GM13977 (cell line): ENCODE results near the gene NOC2L.
A peak's percentile ranks its signal among the peaks of the same experiment; 100 is the strongest.

Experiments used
- DNase-seq: peaks from one replicate; pipeline ENCODE4 v3.0.0; 2012; ENCODE audit warnings: low spot score
- CTCF ChIP-seq: IDR thresholded peaks from 2 replicates; pipeline ENCODE4 v1.5.1; 2012; ENCODE audit warnings: mild to moderate bottlenecking, control low read depth; ENCODE audit not compliant: insufficient read depth; ENCODE audit errors: extremely low read depth, missing control alignments
- in situ Hi-C: fragments of 300-500 bp; cut with MboI; formaldehyde crosslinking; loops from one replicate; pipeline ENCODE4 v1.12.0; 2022; ENCODE audit warnings: low sequenced_read_pairs, low pct_unique_long_range_greater_than_20kb, mixed read lengths, inconsistent platforms; ENCODE audit not compliant: unreplicated experiment

Gene NOC2L

GRCh38 chr1:970242-970972 lies 11.4 kb upstream of the NOC2L start:
- no peak for DNase-seq
- in situ Hi-C loops: loop anchor here (10.0 kb wide), 1 partner anchor 76 kb away; no protein-coding TSS in a partner anchor
- no peak for TF ChIP-seq CTCF

GRCh38 chr1:969260-969855 lies 10.3 kb upstream of the NOC2L start:
- TF ChIP-seq CTCF: no peak
- in situ Hi-C loops: no loop called here
- DNase-seq: no peak

GRCh38 chr1:967466-968343 lies 8.6 kb upstream of the NOC2L start:
- in situ Hi-C loops: no loop called here
- no peak for TF ChIP-seq CTCF
- no peak for DNase-seq

GRCh38 chr1:966704-967300 lies 7.7 kb upstream of the NOC2L start:
- no peak for TF ChIP-seq CTCF
- in situ Hi-C loops: no loop called here
- peak; percentile 91 for DNase-seq

- TF ChIP-seq CTCF: no peak
- in situ Hi-C loops: no loop called here
- DNase-seq: peak; percentile 74
These were observed 7.2 kb upstream of the NOC2L start, which contains the start of gene PLEKHN1 for GRCh38 chr1:966135-966703. PLEKHN1 (plus strand) TSS chr1:966482; CDS start chr1:966532, 50 bp downstream.
